Ovary (tissue), 9 donors: ENCODE data around the gene ARSI. TPM values are rescaled to one million over a fixed set of nuclear protein-coding genes. Genes with fewer than 3 reads are reported as not detected.
A peak's percentile ranks its signal among the peaks of the same experiment; 100 is the strongest.

Experiments used
- DNase-seq, 5 donors: peaks; one replicate each; pipeline ENCODE4 v3.0.0-alpha.2; 2019 to 2020
- H3K27ac ChIP-seq, 2 donors: fragments of 200-600 bp; one replicate each; pipeline versions ENCODE4 v1.5.1 to v1.8.0; 2019 to 2022
- H3K27me3 ChIP-seq: fragments of 200-600 bp; one replicate; pipeline ENCODE4 v1.8.0; 2022
- H3K36me3 ChIP-seq: fragments of 200-600 bp; sonication (generic); one replicate; pipeline ENCODE4 v1.5.1; 2019
- H3K4me1 ChIP-seq: one replicate; pipeline ENCODE4 v1.8.1; 2013; ENCODE audit warnings: mild to moderate bottlenecking, moderate library complexity; ENCODE audit not compliant: insufficient read depth
- H3K4me3 ChIP-seq: fragments of 200-600 bp; sonication (generic); one replicate; pipeline ENCODE4 v1.5.1; 2017
- H3K9me3 ChIP-seq, 2 donors: fragments of 200-600 bp in 1 of 2; sonication (generic) in 1 of 2; one replicate each; pipeline versions ENCODE4 v1.5.1 to v1.8.1; 2013 to 2019; ENCODE audit warnings: mild to moderate bottlenecking in 1 of 2, moderate library complexity in 1 of 2
- CTCF ChIP-seq, 3 donors: fragments of 450-650 bp in 2 of 3; fragments of 200-600 bp in 1 of 3; IDR thresholded peaks; one replicate each; pipeline versions ENCODE4 v1.5.1 to v1.8.0; 2016 to 2022; ENCODE audit warnings: antibody characterized with exemption in 3 of 3, mild to moderate bottlenecking in 1 of 3
- EP300 ChIP-seq: sonication (generic); formaldehyde crosslinking; IDR thresholded peaks from one replicate; pipeline ENCODE4 v1.6.1; 2017; ENCODE audit warnings: antibody characterized with exemption
- POLR2A ChIP-seq: fragments of 450-650 bp; IDR thresholded peaks from one replicate; pipeline ENCODE4 v1.6.1; 2017; ENCODE audit warnings: antibody characterized with exemption, mild to moderate bottlenecking, moderate library complexity
- WGBS, 3 donors: extraction: QIAGEN DNeasy Blood & Tissue Kit in 1 of 3; methylation state at CpG; one replicate each; pipeline versions ENCODE4 v1.1.5 to v1.1.7; 2013 to 2017; 5-methylcytosine and 5-hydroxymethylcytosine counted together
- intact Hi-C, 4 donors: fragments of 100-400 bp; cut with DNase I; formaldehyde crosslinking; loops; one replicate each; pipeline versions ENCODE4 v1.11.0 to v1.15.1; 2022 to 2023
- polyA plus RNA-seq, 2 donors: library from polyadenylated mRNA; stranded (reverse); fragments of 200-250 nt in 1 of 2; fragments of 350-450 nt in 1 of 2; fragmentation: Illumina TruSeq in 1 of 2; extraction: RNeasy Lipid Tissue Mini Kit (QIAGEN cat#74804) in 1 of 2; gene quantifications; one replicate each; pipeline ENCODE4 v1.2.3, GENCODE V29; 2013 to 2014
- total RNA-seq, 7 donors: library from RNA; depleted of rRNA in 2 of 7; stranded (reverse); fragments of >200 nt in 2 of 7; fragmentation: NEBNext Ultra II Directional in 3 of 7; extraction: Animal tissue kit (Norgen Biotek cat#: 25700) in 3 of 7; gene quantifications; one replicate each; pipeline versions ENCODE4 v1.1.0 to v1.2.4, GENCODE V29; 2016 to 2023
- donor health status: DM: no; HTN: no; CAD: no; lungs with moderate emphysema.
- donor health status: DM: no; HTN: no; CAD: no.
- donor health status: Bipolar disorder and iron deficiency.
- donor health status: DM: yes; HTN: yes; CAD: no.
- donor health status: DM: no; HTN: no; CAD: no.
- donor health status: DM: yes; HTN: yes; CAD: no.

ARSI gene
- total and polyA plus RNA-seq, 9 donors: 0.15 to 1.4 (median 0.63) TPM

GRCh38 chr5:150291388-150292385 is 11.0 kb downstream of the ARSI start:
- no peak for TF ChIP-seq POLR2A
- no peak for TF ChIP-seq CTCF (IDR thresholded peaks at IDR 0.05)
- TF ChIP-seq EP300: no peak
- DNase-seq: peak in 1 of 5 donors; percentile 13
- Histone ChIP-seq H3K9me3 (no peaks in the 10 kb centered on the region), H3K36me3 (no peaks in the 10 kb centered on the region), H3K27me3 (no peaks in the 10 kb centered on the region), H3K27ac (no peak overlapping the region), H3K4me3 (no peak overlapping the region), H3K4me1 (no peaks in the 10 kb centered on the region)
- intact Hi-C loops: no loop called here
- WGBS, 3 donors: 84 to 89% (median 88%) methylated on average over 13 of the region's 13 CpGs

- Histone ChIP-seq H3K27ac (no peak within 1 kb of the TSS), H3K9me3 (no peaks in the 10 kb centered on the region), H3K4me3 (no peak within 1 kb of the TSS), H3K27me3 (no peaks in the 10 kb centered on the region), H3K36me3 (no peaks in the 10 kb centered on the region), H3K4me1 (no peaks in the 10 kb centered on the region)
- intact Hi-C loops: no loop called here
- TF ChIP-seq POLR2A: no peak
- no peak for TF ChIP-seq CTCF (IDR thresholded peaks at IDR 0.05)
- no peak for TF ChIP-seq EP300
- 69 to 74% (median 72%) methylated on average over 26 of the region's 26 CpGs for WGBS, 3 donors
- peak in 1 of 5 donors; percentile 26 for DNase-seq
These were observed 12.9 kb downstream of the ARSI start, which contains the start of gene CAMK2A for GRCh38 chr5:150289551-150290390. CAMK2A (minus strand) TSS chr5:150289773; CDS start chr5:150289625, 148 bp downstream.

GRCh38 chr5:150288791-150289190 is 13.9 kb downstream of the ARSI start:
- Histone ChIP-seq H3K27me3 (no peaks in the 10 kb centered on the region), H3K4me3 (no peak overlapping the region), H3K4me1 (no peaks in the 10 kb centered on the region), H3K27ac (no peak overlapping the region), H3K36me3 (no peaks in the 10 kb centered on the region), H3K9me3 (no peaks in the 10 kb centered on the region)
- no peak for DNase-seq
- TF ChIP-seq POLR2A: no peak
- no peak for TF ChIP-seq EP300
- no peak for TF ChIP-seq CTCF (IDR thresholded peaks at IDR 0.05)
- intact Hi-C loops: no loop called here
- WGBS, 3 donors: 49 to 63% (median 57%) methylated on average over 6 of the region's 6 CpGs

GRCh38 chr5:150288361-150288760 is 14.3 kb downstream of the ARSI start:
- intact Hi-C loops: no loop called here
- Histone ChIP-seq H3K9me3 (no peaks in the 10 kb centered on the region), H3K27me3 (no peaks in the 10 kb centered on the region), H3K27ac (no peak overlapping the region), H3K4me1 (no peaks in the 10 kb centered on the region), H3K36me3 (no peaks in the 10 kb centered on the region), H3K4me3 (no peak overlapping the region)
- TF ChIP-seq CTCF (IDR thresholded peaks at IDR 0.05) (no peak), POLR2A (no peak), EP300 (no peak)
- WGBS, 3 donors: 81 to 87% (median 82%) methylated on average over 4 of the region's 4 CpGs
- peak in 1 of 5 donors; percentile 15 for DNase-seq
